ENCODE measurements around the gene PIF1.

DNA sequence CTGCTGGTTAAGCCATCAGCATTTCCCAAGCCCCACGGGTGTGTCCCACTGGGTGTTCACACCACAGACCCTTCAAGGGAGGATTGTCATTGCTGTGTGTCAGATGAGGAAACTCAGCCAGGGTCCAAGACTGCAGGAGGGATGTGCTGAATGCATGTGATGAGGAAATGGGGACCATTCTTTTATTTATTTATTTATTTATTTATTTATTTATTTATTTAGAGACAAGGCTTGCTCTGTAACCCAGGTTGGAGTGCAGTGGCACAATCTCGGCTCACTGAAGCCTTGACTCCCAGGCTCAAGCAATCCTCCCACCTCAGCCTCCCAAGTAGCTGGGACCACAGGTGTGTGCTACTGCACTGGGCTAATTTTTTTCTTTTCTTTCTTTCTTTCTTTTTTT is 20.8 kb downstream of the PIF1 start:
- TF ChIP-seq CTCF (conservative IDR thresholded peaks at IDR 0.05; ENCODE audit: low read depth, low read length) (no peak), SMC3 (IDR thresholded peaks at IDR 0.05; ENCODE audit: low read depth, low read length) (no peak), FOS (IDR thresholded peaks at IDR 0.05; ENCODE audit: low read depth, low read length) (no peak), MAFK (IDR thresholded peaks at IDR 0.05; ENCODE audit: low read depth, low read length) (no peak), MAZ (IDR thresholded peaks at IDR 0.05; ENCODE audit: borderline replicate concordance, low read depth, low read length) (no peak), POLR2A (IDR thresholded peaks at IDR 0.05; ENCODE audit: low read depth, low read length) (no peak), CEBPB (IDR thresholded peaks at IDR 0.05; ENCODE audit: low read depth, low read length) (no peak), RCOR1 (IDR thresholded peaks at IDR 0.05; ENCODE audit: insufficient replicate concordance, low read length) (no peak), ELK1 (IDR thresholded peaks at IDR 0.05; ENCODE audit: borderline replicate concordance, low read depth, low read length) (no peak)
- TF ChIP-seq, protein P1, sequence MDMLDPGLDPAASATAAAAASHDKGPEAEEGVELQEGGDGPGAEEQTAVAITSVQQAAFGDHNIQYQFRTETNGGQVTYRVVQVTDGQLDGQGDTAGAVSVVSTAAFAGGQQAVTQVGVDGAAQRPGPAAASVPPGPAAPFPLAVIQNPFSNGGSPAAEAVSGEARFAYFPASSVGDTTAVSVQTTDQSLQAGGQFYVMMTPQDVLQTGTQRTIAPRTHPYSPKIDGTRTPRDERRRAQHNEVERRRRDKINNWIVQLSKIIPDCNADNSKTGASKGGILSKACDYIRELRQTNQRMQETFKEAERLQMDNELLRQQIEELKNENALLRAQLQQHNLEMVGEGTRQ (IDR thresholded peaks at IDR 0.05; ENCODE audit: low read depth, low read length), result no peak

All from IMR-90 (cell line).